HG02678 (cell line): ENCODE results near the gene UMODL1.

ENCODE experiments used
- ATAC-seq: cut with Tn5 transposase; IDR thresholded peaks from one replicate; pipeline ENCODE4 v1.9.1; 2021; ENCODE audit warnings: mild to moderate bottlenecking, moderate library complexity; ENCODE audit not compliant: unreplicated experiment

Gene UMODL1

GRCh38 chr21:42095581-42095980 is 24.5 kb downstream of the UMODL1 start:
- ATAC-seq = no peak

GRCh38 chr21:42096566-42096965 is 25.4 kb downstream of the UMODL1 start:
- no peak for ATAC-seq

GRCh38 chr21:42097274-42097673 is 26.2 kb downstream of the UMODL1 start:
- no peak for ATAC-seq

- no peak for ATAC-seq
These were observed 26.8 kb downstream of the UMODL1 start for GRCh38 chr21:42097860-42098454.

- no peak for ATAC-seq
These were observed 27.9 kb downstream of the UMODL1 start for GRCh38 chr21:42098957-42099505.

- no peak for ATAC-seq
These were observed 30.1 kb downstream of the UMODL1 start for GRCh38 chr21:42101246-42101645.

GRCh38 chr21:42102076-42102475 is 31.0 kb downstream of the UMODL1 start:
- ATAC-seq = no peak

GRCh38 chr21:42102526-42102925 is 31.4 kb downstream of the UMODL1 start:
- no peak for ATAC-seq

GRCh38 chr21:42102991-42103390 is 31.9 kb downstream of the UMODL1 start:
- ATAC-seq = no peak

GRCh38 chr21:42103843-42104242 is 32.7 kb downstream of the UMODL1 start:
- no peak for ATAC-seq

GRCh38 chr21:42105476-42106315 is 34.6 kb downstream of the UMODL1 start:
- ATAC-seq = no peak

GRCh38 chr21:42106425-42106824 is 35.3 kb downstream of the UMODL1 start:
- ATAC-seq = no peak

- peak; percentile 8 for ATAC-seq
These were observed 36.2 kb downstream of the UMODL1 start for GRCh38 chr21:42107177-42107880.

GRCh38 chr21:42107881-42108553 is 36.9 kb downstream of the UMODL1 start:
- ATAC-seq = peak; percentile 91

- no peak for ATAC-seq
These were observed 37.6 kb downstream of the UMODL1 start for GRCh38 chr21:42108554-42109340.

- no peak for ATAC-seq
These were observed 38.4 kb downstream of the UMODL1 start for GRCh38 chr21:42109473-42109872.

- ATAC-seq = no peak
These were observed 38.9 kb downstream of the UMODL1 start for GRCh38 chr21:42109873-42110525.

- no peak for ATAC-seq
These were observed 39.8 kb downstream of the UMODL1 start for GRCh38 chr21:42110691-42111469.

- no peak for ATAC-seq
These were observed 40.3 kb downstream of the UMODL1 start for GRCh38 chr21:42111470-42111743.
